Type B pancreatic cell (in vitro differentiated cells): ENCODE data around the gene ARHGAP15. TPM values are rescaled to one million over a fixed set of nuclear protein-coding genes. Genes with fewer than 3 reads are reported as not detected.

Experiments
- DNase-seq: peaks from one replicate; pipeline ENCODE4 v3.0.0; 2021; ENCODE audit warnings: mixed read lengths; ENCODE audit not compliant: unreplicated experiment; ENCODE audit errors: extremely low spot score
- H3K27ac Mint-ChIP-seq: 2 replicates; pipeline ENCODE4 v1.8.0; 2021; ENCODE audit warnings: mild to moderate bottlenecking, mixed read lengths
- H3K27me3 Mint-ChIP-seq: 2 replicates; pipeline ENCODE4 v1.8.0; 2021; ENCODE audit warnings: mixed read lengths
- H3K36me3 Mint-ChIP-seq: 2 replicates; pipeline ENCODE4 v1.8.0; 2021; ENCODE audit warnings: mixed read lengths
- H3K4me1 Mint-ChIP-seq: one replicate; pipeline ENCODE4 v1.8.0; 2021; ENCODE audit warnings: mixed read lengths; ENCODE audit not compliant: unreplicated experiment
- H3K4me3 Mint-ChIP-seq: 2 replicates; pipeline ENCODE4 v1.8.0; 2021; ENCODE audit warnings: mild to moderate bottlenecking, mixed read lengths
- H3K9me3 Mint-ChIP-seq: 2 replicates; pipeline ENCODE4 v1.8.0; 2021; ENCODE audit warnings: mixed read lengths
- total RNA-seq: library from RNA; stranded (reverse); gene quantifications from 2 replicates; pipeline ENCODE4 v1.2.1, GENCODE V29; 2021; ENCODE audit warnings: low replicate concordance
- TF ChIP-seq, protein P1 (sequence below): fragments of 200-600 bp; sonication (generic); conservative IDR thresholded peaks from 2 replicates; pipeline ENCODE4 v1.5.0; 2021; ENCODE audit warnings: antibody characterized with exemption, mild to moderate bottlenecking

Gene ARHGAP15
- total RNA-seq, 1 donor from 2014 or later, result not detected

GRCh38 chr2:143345887-143346787, 216.9 kb downstream of the ARHGAP15 start:
- DNase-seq, result no peak
- H3K4me1 Mint-ChIP-seq, result no peaks in the 10 kb centered on the region
- H3K27me3 Mint-ChIP-seq, result peaks cover 17% of the 10 kb centered on the region
- no peaks in the 10 kb centered on the region for H3K9me3 Mint-ChIP-seq
- TF ChIP-seq, protein P1, sequence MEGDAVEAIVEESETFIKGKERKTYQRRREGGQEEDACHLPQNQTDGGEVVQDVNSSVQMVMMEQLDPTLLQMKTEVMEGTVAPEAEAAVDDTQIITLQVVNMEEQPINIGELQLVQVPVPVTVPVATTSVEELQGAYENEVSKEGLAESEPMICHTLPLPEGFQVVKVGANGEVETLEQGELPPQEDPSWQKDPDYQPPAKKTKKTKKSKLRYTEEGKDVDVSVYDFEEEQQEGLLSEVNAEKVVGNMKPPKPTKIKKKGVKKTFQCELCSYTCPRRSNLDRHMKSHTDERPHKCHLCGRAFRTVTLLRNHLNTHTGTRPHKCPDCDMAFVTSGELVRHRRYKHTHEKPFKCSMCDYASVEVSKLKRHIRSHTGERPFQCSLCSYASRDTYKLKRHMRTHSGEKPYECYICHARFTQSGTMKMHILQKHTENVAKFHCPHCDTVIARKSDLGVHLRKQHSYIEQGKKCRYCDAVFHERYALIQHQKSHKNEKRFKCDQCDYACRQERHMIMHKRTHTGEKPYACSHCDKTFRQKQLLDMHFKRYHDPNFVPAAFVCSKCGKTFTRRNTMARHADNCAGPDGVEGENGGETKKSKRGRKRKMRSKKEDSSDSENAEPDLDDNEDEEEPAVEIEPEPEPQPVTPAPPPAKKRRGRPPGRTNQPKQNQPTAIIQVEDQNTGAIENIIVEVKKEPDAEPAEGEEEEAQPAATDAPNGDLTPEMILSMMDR, result no peak
- no peak overlapping the region for H3K4me3 Mint-ChIP-seq
- H3K27ac Mint-ChIP-seq, result no peak overlapping the region
- H3K36me3 Mint-ChIP-seq, result no peaks in the 10 kb centered on the region

DNA sequence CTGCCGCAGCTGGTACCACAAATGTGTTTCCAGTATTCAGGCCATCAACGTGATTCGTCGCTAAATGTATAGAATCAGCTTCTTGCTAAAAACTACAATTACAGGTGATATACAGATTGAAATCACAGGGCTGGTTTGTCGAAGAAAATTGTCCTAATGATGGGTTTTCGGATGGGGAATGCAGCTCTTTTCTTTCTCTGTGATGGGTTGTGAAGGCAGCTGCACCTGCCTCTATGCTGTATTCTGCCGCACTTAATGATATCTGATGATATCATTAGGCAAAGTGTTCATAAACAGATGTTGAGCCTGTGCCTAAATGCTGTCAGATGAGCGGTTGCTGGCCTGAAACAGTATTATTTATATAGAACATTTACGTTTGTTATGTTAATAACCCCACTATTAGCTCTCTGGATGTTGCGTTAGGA, 218.1 kb downstream of the ARHGAP15 start:
- DNase-seq, result no peak
- TF ChIP-seq, protein P1, result no peak
- H3K4me3 Mint-ChIP-seq, result no peak overlapping the region
- no peaks in the 10 kb centered on the region for H3K36me3 Mint-ChIP-seq
- peaks cover 17% of the 10 kb centered on the region for H3K27me3 Mint-ChIP-seq
- no peaks in the 10 kb centered on the region for H3K9me3 Mint-ChIP-seq
- H3K4me1 Mint-ChIP-seq, result no peaks in the 10 kb centered on the region
- no peak overlapping the region for H3K27ac Mint-ChIP-seq

DNA sequence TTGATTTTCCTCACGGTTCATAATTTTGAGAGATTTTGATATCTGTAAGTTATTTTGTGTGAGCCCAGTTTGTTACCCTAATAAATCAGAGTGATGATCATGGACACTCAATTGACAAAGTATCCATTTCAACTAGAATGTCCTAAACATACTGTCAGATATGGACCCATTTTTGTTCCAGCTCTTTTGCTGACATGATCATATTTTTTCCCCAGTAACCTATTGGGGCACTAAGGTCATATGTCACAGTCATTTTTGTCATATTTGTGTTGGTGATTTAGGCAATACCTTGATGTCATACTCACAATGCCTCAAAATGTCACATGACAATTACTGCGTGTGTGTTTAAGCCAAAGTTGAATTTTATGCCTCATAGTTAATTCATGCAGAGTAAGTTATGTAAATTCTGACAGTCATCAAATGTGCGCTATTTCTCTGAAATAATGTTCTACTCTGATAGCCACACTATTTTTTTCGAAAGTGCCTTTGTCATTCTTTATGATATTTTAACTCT, 218.7 kb downstream of the ARHGAP15 start:
- no peak overlapping the region for H3K27ac Mint-ChIP-seq
- H3K27me3 Mint-ChIP-seq, result peaks cover 16% of the 10 kb centered on the region
- no peaks in the 10 kb centered on the region for H3K9me3 Mint-ChIP-seq
- no peak overlapping the region for H3K4me3 Mint-ChIP-seq
- TF ChIP-seq, protein P1, result no peak
- H3K4me1 Mint-ChIP-seq, result no peaks in the 10 kb centered on the region
- no peak for DNase-seq
- H3K36me3 Mint-ChIP-seq, result no peaks in the 10 kb centered on the region

- Mint-ChIP-seq H3K27ac (no peak overlapping the region), H3K27me3 (no peaks in the 10 kb centered on the region), H3K4me3 (no peak overlapping the region), H3K36me3 (no peaks in the 10 kb centered on the region), H3K9me3 (peaks cover 5% of the 10 kb centered on the region), H3K4me1 (peaks cover 15% of the 10 kb centered on the region)
- TF ChIP-seq, protein P1, result no peak
- no peak for DNase-seq
Observed at GRCh38 chr2:143354050-143354750, 225.0 kb downstream of the ARHGAP15 start.

- no peaks in the 10 kb centered on the region for H3K36me3 Mint-ChIP-seq
- no peak for DNase-seq
- peaks cover 5% of the 10 kb centered on the region for H3K9me3 Mint-ChIP-seq
- no peaks in the 10 kb centered on the region for H3K27me3 Mint-ChIP-seq
- peaks cover 15% of the 10 kb centered on the region for H3K4me1 Mint-ChIP-seq
- peak overlapping the region; percentile 20 for H3K4me3 Mint-ChIP-seq
- H3K27ac Mint-ChIP-seq, result peak overlapping the region; percentile 42
- TF ChIP-seq, protein P1, result no peak
Observed at GRCh38 chr2:143355870-143356269, 226.7 kb downstream of the ARHGAP15 start.
